ENCODE data around the gene NUDT16L1. TPM values are rescaled to one million over a fixed set of nuclear protein-coding genes. Genes with fewer than 3 reads are reported as not detected.
A peak's percentile ranks its signal among the peaks of the same experiment; 100 is the strongest.

Gene NUDT16L1
- total and polyA plus RNA-seq, 7 donors, result 6.3 to 20.2 (median 7.7) TPM

DNA sequence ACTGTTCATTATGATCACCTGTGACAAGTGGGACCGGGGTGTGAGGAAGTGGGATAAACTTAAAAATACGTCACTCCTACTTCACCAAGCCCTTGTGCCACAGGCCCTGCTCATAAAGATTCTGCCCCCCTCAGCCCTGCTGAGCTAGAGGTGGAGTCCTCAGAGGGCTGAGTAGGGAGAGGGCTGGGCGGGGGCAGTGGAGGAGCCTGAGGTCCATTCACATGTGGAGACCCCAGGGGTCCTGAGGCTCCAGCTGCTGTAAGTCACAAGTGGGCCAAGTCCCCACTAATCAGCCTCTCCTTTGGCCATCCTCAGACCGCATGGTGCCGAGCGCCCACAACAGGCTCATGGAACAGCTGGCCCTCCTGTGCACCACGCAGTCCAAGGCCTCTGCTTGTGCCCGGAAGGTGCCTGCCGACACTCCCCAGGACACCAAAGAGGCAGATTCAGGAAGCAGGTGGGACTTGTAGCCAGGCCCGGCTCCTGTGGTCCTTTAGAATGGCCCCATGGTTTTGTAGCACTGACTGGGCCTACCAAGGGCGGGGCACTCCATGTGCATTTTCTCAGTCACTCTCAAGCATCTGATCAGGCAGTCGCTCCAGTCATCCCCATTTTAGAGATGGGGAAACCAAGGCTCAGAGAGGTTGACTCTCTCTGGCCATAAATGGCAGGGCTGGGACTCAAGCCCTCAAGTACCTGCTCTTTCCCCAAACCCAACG lies 51.4 kb downstream of the NUDT16L1 start:
- peaks cover 0 to 7% of the 10 kb centered on the region in 2 donors for H3K36me3 ChIP-seq (ENCODE audit: insufficient read depth in 1 of 2, low read depth in 1 of 2)
- H3K4me3 ChIP-seq, result no peak overlapping the region
- DNase-seq (peak in 1 of 2 donors; percentile 26), ATAC-seq (no peak)
- no peak overlapping the region for H3K27ac ChIP-seq
- no peaks in the 10 kb centered on the region for H3K9me3 ChIP-seq
- intact Hi-C loops (cut with DNase I), result no loop called here
- TF ChIP-seq, protein P1, sequence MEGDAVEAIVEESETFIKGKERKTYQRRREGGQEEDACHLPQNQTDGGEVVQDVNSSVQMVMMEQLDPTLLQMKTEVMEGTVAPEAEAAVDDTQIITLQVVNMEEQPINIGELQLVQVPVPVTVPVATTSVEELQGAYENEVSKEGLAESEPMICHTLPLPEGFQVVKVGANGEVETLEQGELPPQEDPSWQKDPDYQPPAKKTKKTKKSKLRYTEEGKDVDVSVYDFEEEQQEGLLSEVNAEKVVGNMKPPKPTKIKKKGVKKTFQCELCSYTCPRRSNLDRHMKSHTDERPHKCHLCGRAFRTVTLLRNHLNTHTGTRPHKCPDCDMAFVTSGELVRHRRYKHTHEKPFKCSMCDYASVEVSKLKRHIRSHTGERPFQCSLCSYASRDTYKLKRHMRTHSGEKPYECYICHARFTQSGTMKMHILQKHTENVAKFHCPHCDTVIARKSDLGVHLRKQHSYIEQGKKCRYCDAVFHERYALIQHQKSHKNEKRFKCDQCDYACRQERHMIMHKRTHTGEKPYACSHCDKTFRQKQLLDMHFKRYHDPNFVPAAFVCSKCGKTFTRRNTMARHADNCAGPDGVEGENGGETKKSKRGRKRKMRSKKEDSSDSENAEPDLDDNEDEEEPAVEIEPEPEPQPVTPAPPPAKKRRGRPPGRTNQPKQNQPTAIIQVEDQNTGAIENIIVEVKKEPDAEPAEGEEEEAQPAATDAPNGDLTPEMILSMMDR (IDR thresholded peaks at IDR 0.05), result no peak
- WGBS, 3 donors, result 62 to 70% (median 67%) methylated on average over 13 of the region's 13 CpGs
- peaks cover 9% of the 10 kb centered on the region for H3K4me1 ChIP-seq
- peaks cover 0 to 1% (median 0%) of the 10 kb centered on the region in 3 donors for H3K27me3 ChIP-seq (ENCODE audit: insufficient read depth in 3 of 3, low read length in 2 of 3)

DNA sequence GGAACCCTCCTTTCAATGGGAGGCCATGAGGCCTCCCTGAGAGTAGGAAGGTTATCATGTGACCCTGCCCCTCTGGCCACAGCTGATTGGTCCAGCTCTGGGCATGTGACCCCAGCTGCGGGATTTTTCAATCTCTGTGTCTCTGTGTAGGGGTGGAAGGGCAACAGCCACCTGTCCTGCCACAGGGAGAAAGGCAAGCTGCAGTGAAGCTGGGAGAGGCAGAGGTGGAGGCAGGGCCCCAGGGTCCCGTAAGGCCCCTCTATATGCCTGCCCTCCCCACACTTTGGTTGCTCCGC lies 51.9 kb downstream of the NUDT16L1 start:
- peaks cover 0 to 12% of the 10 kb centered on the region in 2 donors for H3K36me3 ChIP-seq (ENCODE audit: insufficient read depth in 1 of 2, low read depth in 1 of 2)
- 78 to 85% (median 81%) methylated on average over 3 of the region's 3 CpGs for WGBS, 3 donors
- TF ChIP-seq, protein P1 (IDR thresholded peaks at IDR 0.05), result no peak

More for the DNA sequence above, 51.9 kb downstream of the NUDT16L1 start:
- no peak overlapping the region for H3K4me3 ChIP-seq
- no peaks in the 10 kb centered on the region for H3K9me3 ChIP-seq
- no peak for DNase-seq
- H3K4me1 ChIP-seq, result peaks cover 9% of the 10 kb centered on the region
- ATAC-seq, result no peak
- intact Hi-C loops (cut with DNase I), result no loop called here
- H3K27me3 ChIP-seq (ENCODE audit: insufficient read depth in 3 of 3, low read length in 2 of 3), result peaks cover 0 to 1% (median 0%) of the 10 kb centered on the region in 3 donors
- H3K27ac ChIP-seq, result no peak overlapping the region

Other genes with a start within 250 kb of the NUDT16L1 start
- 1 to 10 TPM; 2.5 to 5.5 (median 3.9) TPM for gene NMRAL1, start 218.9 kb upstream of the NUDT16L1 start, total RNA-seq
- 1 to 10 TPM; 4.0 to 5.1 (median 4.2) TPM for gene NMRAL1, start 218.9 kb upstream of the NUDT16L1 start, polyA plus RNA-seq
- 10 to 100 TPM; 20.8 to 26.6 (median 22.6) TPM for gene HMOX2, start 217.2 kb upstream of the NUDT16L1 start, total RNA-seq
- gene HMOX2, start 217.2 kb upstream of the NUDT16L1 start, polyA plus RNA-seq, result 10 to 100 TPM; 22.2 to 49.0 (median 23.8) TPM
- gene CDIP1, start 154.8 kb upstream of the NUDT16L1 start, total RNA-seq, result 10 to 100 TPM; 29.1 to 51.8 (median 34.9) TPM
- 10 to 100 TPM; 18.7 to 33.6 (median 22.3) TPM for gene CDIP1, start 154.8 kb upstream of the NUDT16L1 start, polyA plus RNA-seq
- gene C16orf96, start 137.2 kb upstream of the NUDT16L1 start, total RNA-seq, result under 1 TPM in 3 of 4 donors, not detected in 1; 0.04 to 0.32 (median 0.07) TPM
- under 1 TPM in 1 of 3 donors, not detected in 2; 0.05 TPM for gene C16orf96, start 137.2 kb upstream of the NUDT16L1 start, polyA plus RNA-seq
- gene UBALD1, start 78.7 kb upstream of the NUDT16L1 start, total RNA-seq, result 10 to 100 TPM; 23.0 to 47.5 (median 37.5) TPM
- gene UBALD1, start 78.7 kb upstream of the NUDT16L1 start, polyA plus RNA-seq, result 10 to 100 TPM; 13.6 to 40.2 (median 28.3) TPM
- 10 to 100 TPM; 44.2 to 63.1 (median 59.4) TPM for gene MGRN1, start 68.7 kb upstream of the NUDT16L1 start, total RNA-seq
- 10 to 100 TPM; 20.2 to 36.3 (median 24.6) TPM for gene MGRN1, start 68.7 kb upstream of the NUDT16L1 start, polyA plus RNA-seq
- gene ANKS3, start 40.7 kb downstream of the NUDT16L1 start, total RNA-seq, result 1 to 10 TPM; 5.2 to 9.1 (median 7.4) TPM
- 10 to 100 TPM; 10.7 to 15.0 (median 14.2) TPM for gene ANKS3, start 40.7 kb downstream of the NUDT16L1 start, polyA plus RNA-seq
- gene DNAAF8, start 41.0 kb downstream of the NUDT16L1 start, total RNA-seq, result 1 to 10 TPM in 1 of 4 donors, under 1 TPM in 2, not detected in 1; 0.42 to 1.1 (median 0.71) TPM
- 1 to 10 TPM; 1.2 to 2.1 (median 1.8) TPM for gene DNAAF8, start 41.0 kb downstream of the NUDT16L1 start, polyA plus RNA-seq
- gene ZNF500, start 73.6 kb downstream of the NUDT16L1 start, total RNA-seq, result 1 to 10 TPM; 4.8 to 8.9 (median 7.9) TPM
- 1 to 10 TPM; 3.7 to 8.4 (median 5.1) TPM for gene ZNF500, start 73.6 kb downstream of the NUDT16L1 start, polyA plus RNA-seq
- not detected for gene SEPTIN12, start 94.8 kb downstream of the NUDT16L1 start, total RNA-seq
- under 1 TPM in 1 of 3 donors, not detected in 2; 0.41 TPM for gene SEPTIN12, start 94.8 kb downstream of the NUDT16L1 start, polyA plus RNA-seq
- gene SMIM22, start 101.8 kb downstream of the NUDT16L1 start, total RNA-seq, result not detected
- gene SMIM22, start 101.8 kb downstream of the NUDT16L1 start, polyA plus RNA-seq, result under 1 TPM in 1 of 3 donors, not detected in 2; 0.32 TPM
- gene ROGDI, start 109.1 kb downstream of the NUDT16L1 start, total RNA-seq, result 10 to 100 TPM; 14.2 to 44.0 (median 21.9) TPM
- gene ROGDI, start 109.1 kb downstream of the NUDT16L1 start, polyA plus RNA-seq, result 10 to 100 TPM; 13.2 to 33.7 (median 17.3) TPM
- 10 to 100 TPM; 53.3 to 74.1 (median 66.8) TPM for gene GLYR1, start 153.7 kb downstream of the NUDT16L1 start, total RNA-seq
- gene GLYR1, start 153.7 kb downstream of the NUDT16L1 start, polyA plus RNA-seq, result 10 to 100 TPM; 28.6 to 64.5 (median 32.3) TPM
- gene UBN1, start 153.9 kb downstream of the NUDT16L1 start, total RNA-seq, result 10 to 100 TPM; 25.5 to 33.3 (median 28.0) TPM
- gene UBN1, start 153.9 kb downstream of the NUDT16L1 start, polyA plus RNA-seq, result 10 to 100 TPM in 2 of 3 donors, 1 to 10 TPM in 1; 9.1 to 27.8 (median 11.7) TPM
- gene PPL, start 243.6 kb downstream of the NUDT16L1 start, total RNA-seq, result 1 to 10 TPM; 3.2 to 7.2 (median 5.1) TPM
- 1 to 10 TPM; 2.4 to 5.6 (median 3.8) TPM for gene PPL, start 243.6 kb downstream of the NUDT16L1 start, polyA plus RNA-seq